ENCODE results near the gene LSP1.

LSP1 gene

GRCh38 chr11:1936072-1936780 is 83.3 kb downstream of the LSP1 start:
- Histone ChIP-seq H3K79me2 (ENCODE audit: control insufficient read depth, insufficient read depth, low read length, poor library complexity) (no peaks in the 10 kb centered on the region), H3K23ac (ENCODE audit: low read length) (no peak overlapping the region), H3K9me3 (ENCODE audit: insufficient read depth, low read depth, low read length) (peaks cover 3% of the 10 kb centered on the region), H3K4me3 (ENCODE audit: low read depth, low read length) (no peak overlapping the region), H3K27ac (ENCODE audit: low read depth, low read length) (no peak overlapping the region), H3K27me3 (ENCODE audit: insufficient read depth, low read length) (no peaks in the 10 kb centered on the region), H2AK5ac (ENCODE audit: low read length) (no peak overlapping the region), H4K12ac (ENCODE audit: low read depth, low read length) (no peak overlapping the region), H3K4ac (ENCODE audit: low read depth, low read length) (no peak overlapping the region), H4K8ac (ENCODE audit: low read depth, low read length) (no peak overlapping the region), H3K18ac (ENCODE audit: low read length) (no peak overlapping the region), H4K91ac (ENCODE audit: low read depth, low read length) (no peak overlapping the region), H2BK5ac (ENCODE audit: low read depth, low read length, poor library complexity) (no peak overlapping the region), H2BK12ac (ENCODE audit: low read length) (no peak overlapping the region), H3K4me1 (ENCODE audit: control insufficient read depth in 1 of 2, insufficient read depth in 2 of 2, low read length in 2 of 2) (no peaks in the 10 kb centered on the region), H2AFZ (ENCODE audit: insufficient read depth, low read length, poor library complexity) (no peak overlapping the region), H3K79me1 (ENCODE audit: low read length) (no peaks in the 10 kb centered on the region), H2BK120ac (ENCODE audit: insufficient read depth, low read length, poor library complexity) (no peak overlapping the region), H3K36me3 (ENCODE audit: control insufficient read depth in 1 of 2, insufficient read depth in 2 of 2, low read length in 2 of 2) (no peaks in the 10 kb centered on the region), H3K4me2 (ENCODE audit: low read length) (no peak overlapping the region), H3K9ac (ENCODE audit: low read length) (no peak overlapping the region), H3K14ac (ENCODE audit: low read length) (no peak overlapping the region)
- DNase-seq: no peak
- no CpG with 5 or more reads among the region's 34 CpGs for WGBS (ENCODE audit: extremely low coverage, insufficient coverage, insufficient read length)

GRCh38 chr11:1936781-1937615 is 84.1 kb downstream of the LSP1 start:
- Histone ChIP-seq H3K4me1 (ENCODE audit: control insufficient read depth in 1 of 2, insufficient read depth in 2 of 2, low read length in 2 of 2) (no peaks in the 10 kb centered on the region), H4K12ac (ENCODE audit: low read depth, low read length) (no peak overlapping the region), H4K91ac (ENCODE audit: low read depth, low read length) (no peak overlapping the region), H3K36me3 (ENCODE audit: control insufficient read depth in 1 of 2, insufficient read depth in 2 of 2, low read length in 2 of 2) (no peaks in the 10 kb centered on the region), H2AK5ac (ENCODE audit: low read length) (no peak overlapping the region), H3K79me2 (ENCODE audit: control insufficient read depth, insufficient read depth, low read length, poor library complexity) (no peaks in the 10 kb centered on the region), H2AFZ (ENCODE audit: insufficient read depth, low read length, poor library complexity) (no peak overlapping the region), H2BK12ac (ENCODE audit: low read length) (no peak overlapping the region), H3K4ac (ENCODE audit: low read depth, low read length) (no peak overlapping the region), H2BK5ac (ENCODE audit: low read depth, low read length, poor library complexity) (no peak overlapping the region), H2BK120ac (ENCODE audit: insufficient read depth, low read length, poor library complexity) (no peak overlapping the region), H3K79me1 (ENCODE audit: low read length) (no peaks in the 10 kb centered on the region), H3K18ac (ENCODE audit: low read length) (no peak overlapping the region), H3K23ac (ENCODE audit: low read length) (no peak overlapping the region), H3K27ac (ENCODE audit: low read depth, low read length) (no peak overlapping the region), H3K9ac (ENCODE audit: low read length) (no peak overlapping the region), H3K9me3 (ENCODE audit: insufficient read depth, low read depth, low read length) (peaks cover 3% of the 10 kb centered on the region), H4K8ac (ENCODE audit: low read depth, low read length) (no peak overlapping the region), H3K4me3 (ENCODE audit: low read depth, low read length) (no peak overlapping the region), H3K14ac (ENCODE audit: low read length) (no peak overlapping the region), H3K27me3 (ENCODE audit: insufficient read depth, low read length) (no peaks in the 10 kb centered on the region), H3K4me2 (ENCODE audit: low read length) (no peak overlapping the region)
- no CpG with 5 or more reads among the region's 34 CpGs for WGBS (ENCODE audit: extremely low coverage, insufficient coverage, insufficient read length)
- DNase-seq: no peak

GRCh38 chr11:1937616-1938342 is 84.9 kb downstream of the LSP1 start:
- no peak overlapping the region for H3K18ac ChIP-seq (ENCODE audit: low read length)
- no peak overlapping the region for H3K9ac ChIP-seq (ENCODE audit: low read length)
- H4K91ac ChIP-seq (ENCODE audit: low read depth, low read length): no peak overlapping the region
- no peak overlapping the region for H3K4ac ChIP-seq (ENCODE audit: low read depth, low read length)
- no peaks in the 10 kb centered on the region for H3K36me3 ChIP-seq (ENCODE audit: control insufficient read depth in 1 of 2, insufficient read depth in 2 of 2, low read length in 2 of 2)
- no peak overlapping the region for H2BK12ac ChIP-seq (ENCODE audit: low read length)
- H3K14ac ChIP-seq (ENCODE audit: low read length): no peak overlapping the region
- WGBS (ENCODE audit: extremely low coverage, insufficient coverage, insufficient read length): no CpG with 5 or more reads among the region's 35 CpGs
- H2BK120ac ChIP-seq (ENCODE audit: insufficient read depth, low read length, poor library complexity): no peak overlapping the region
- no peak overlapping the region for H3K27ac ChIP-seq (ENCODE audit: low read depth, low read length)
- no peak overlapping the region for H2AK5ac ChIP-seq (ENCODE audit: low read length)
- H3K4me3 ChIP-seq (ENCODE audit: low read depth, low read length): no peak overlapping the region
- DNase-seq: no peak
- H3K23ac ChIP-seq (ENCODE audit: low read length): no peak overlapping the region
- H3K9me3 ChIP-seq (ENCODE audit: insufficient read depth, low read depth, low read length): peaks cover 6% of the 10 kb centered on the region
- H3K4me1 ChIP-seq (ENCODE audit: control insufficient read depth in 1 of 2, insufficient read depth in 2 of 2, low read length in 2 of 2): no peaks in the 10 kb centered on the region
- no peak overlapping the region for H4K12ac ChIP-seq (ENCODE audit: low read depth, low read length)
- H3K79me2 ChIP-seq (ENCODE audit: control insufficient read depth, insufficient read depth, low read length, poor library complexity): no peaks in the 10 kb centered on the region
- H2BK5ac ChIP-seq (ENCODE audit: low read depth, low read length, poor library complexity): no peak overlapping the region
- H4K8ac ChIP-seq (ENCODE audit: low read depth, low read length): no peak overlapping the region
- no peaks in the 10 kb centered on the region for H3K27me3 ChIP-seq (ENCODE audit: insufficient read depth, low read length)
- H2AFZ ChIP-seq (ENCODE audit: insufficient read depth, low read length, poor library complexity): no peak overlapping the region
- no peaks in the 10 kb centered on the region for H3K79me1 ChIP-seq (ENCODE audit: low read length)
- no peak overlapping the region for H3K4me2 ChIP-seq (ENCODE audit: low read length)

GRCh38 chr11:1938343-1939005 is 85.6 kb downstream of the LSP1 start:
- no CpG with 5 or more reads among the region's 27 CpGs for WGBS (ENCODE audit: extremely low coverage, insufficient coverage, insufficient read length)
- Histone ChIP-seq H3K27me3 (ENCODE audit: insufficient read depth, low read length) (no peaks in the 10 kb centered on the region), H3K4me2 (ENCODE audit: low read length) (no peak overlapping the region)

More at GRCh38 chr11:1938343-1939005, 85.6 kb downstream of the LSP1 start:
- no peak overlapping the region for H4K91ac ChIP-seq (ENCODE audit: low read depth, low read length)
- no peak overlapping the region for H4K8ac ChIP-seq (ENCODE audit: low read depth, low read length)
- H3K4ac ChIP-seq (ENCODE audit: low read depth, low read length): no peak overlapping the region
- H3K18ac ChIP-seq (ENCODE audit: low read length): no peak overlapping the region
- H4K12ac ChIP-seq (ENCODE audit: low read depth, low read length): no peak overlapping the region
- H3K9ac ChIP-seq (ENCODE audit: low read length): no peak overlapping the region
- no peak overlapping the region for H2BK12ac ChIP-seq (ENCODE audit: low read length)
- no peak overlapping the region for H2AK5ac ChIP-seq (ENCODE audit: low read length)
- H3K79me1 ChIP-seq (ENCODE audit: low read length): no peaks in the 10 kb centered on the region
- H3K4me3 ChIP-seq (ENCODE audit: low read depth, low read length): no peak overlapping the region
- H2AFZ ChIP-seq (ENCODE audit: insufficient read depth, low read length, poor library complexity): no peak overlapping the region
- H3K9me3 ChIP-seq (ENCODE audit: insufficient read depth, low read depth, low read length): peaks cover 3% of the 10 kb centered on the region
- H3K23ac ChIP-seq (ENCODE audit: low read length): no peak overlapping the region
- H2BK120ac ChIP-seq (ENCODE audit: insufficient read depth, low read length, poor library complexity): no peak overlapping the region
- H3K4me1 ChIP-seq (ENCODE audit: control insufficient read depth in 1 of 2, insufficient read depth in 2 of 2, low read length in 2 of 2): no peaks in the 10 kb centered on the region
- no peaks in the 10 kb centered on the region for H3K36me3 ChIP-seq (ENCODE audit: control insufficient read depth in 1 of 2, insufficient read depth in 2 of 2, low read length in 2 of 2)
- no peak overlapping the region for H2BK5ac ChIP-seq (ENCODE audit: low read depth, low read length, poor library complexity)
- no peak for DNase-seq
- H3K79me2 ChIP-seq (ENCODE audit: control insufficient read depth, insufficient read depth, low read length, poor library complexity): no peaks in the 10 kb centered on the region
- H3K14ac ChIP-seq (ENCODE audit: low read length): no peak overlapping the region
- H3K27ac ChIP-seq (ENCODE audit: low read depth, low read length): no peak overlapping the region
